HCT116 (cell line): ENCODE measurements around the gene TRMU. TPM values are rescaled to one million over a fixed set of nuclear protein-coding genes. Genes with fewer than 3 reads are reported as not detected.

Source experiments
- ATAC-seq: fragments of 200-7000 bp; cut with Tn5 transposase; 2 replicates; pipeline ENCODE4 v1.9.1; 2020; ENCODE audit warnings: mild to moderate bottlenecking, moderate library complexity
- BruUV-seq: library from RNA; stranded (reverse); fragments of 400-500 nt; replicated peaks from 2 replicates; lab custom pipeline; 2021; lab: Mats Ljungman, UMichigan
- CTCF ChIA-PET: fragments of 300-600 bp; sonication (Branson Sonifier 250); formaldehyde crosslinking; loops from one replicate; lab custom pipeline; 2021; ENCODE audit warnings: antibody characterized with exemption; lab: Charles Lee
- POLR2A ChIA-PET: fragments of 300-600, 350-600 bp; sonication (Branson Sonifier 250); formaldehyde crosslinking; loops from one replicate; lab custom pipeline; 2021; ENCODE audit warnings: antibody characterized with exemption; lab: Charles Lee
- RAD21 ChIA-PET, 2 experiments: fragments of 300-600 bp; sonication (Branson Sonifier 250); formaldehyde crosslinking; loops; one replicate each; lab custom pipeline; 2023; ENCODE audit warnings: low total read pairs in 2 of 2; ENCODE audit not compliant: uncharacterized antibody in 2 of 2, unreplicated experiment in 2 of 2, low non-redundant PET in 1 of 2; lab: Charles Lee
- DNase-seq: peaks from one replicate; pipeline ENCODE4 v3.0.0-alpha.2; 2010; ENCODE audit warnings: low read depth, low spot score
- H2AFZ ChIP-seq: fragments of 200-600 bp; shearing (Covaris generic), sonication (generic); 2 replicates; pipeline ENCODE4 v1.6.1; 2017; ENCODE audit warnings: low read depth, mixed run types, mixed read lengths, antibody characterized with exemption, low read length; ENCODE audit not compliant: poor library complexity, severe bottlenecking
- H3K27ac ChIP-seq: 2 replicates; pipeline ENCODE4 v1.5.1; 2012; ENCODE audit warnings: low read depth, low read length
- H3K27me3 ChIP-seq: fragments of 200-600 bp; sonication (generic); 2 replicates; pipeline ENCODE4 v1.6.1; 2016; ENCODE audit warnings: mixed run types, low read length, mixed read lengths; ENCODE audit not compliant: insufficient read depth
- H3K36me3 ChIP-seq, 2 experiments: fragments of 200-500 bp in 1 of 2; fragments of 200-600 bp in 1 of 2; sonication (Bioruptor generic) in 1 of 2; sonication (generic) in 1 of 2; 2 replicates each; pipeline versions ENCODE4 v1.5.1 to v1.6.1; 2014 to 2016; ENCODE audit warnings: low read length in 2 of 2, inconsistent platforms in 1 of 2, mixed read lengths in 1 of 2, mixed run types in 1 of 2; ENCODE audit not compliant: insufficient read depth in 2 of 2, control insufficient read depth in 1 of 2
- H3K4me1 ChIP-seq, 2 experiments: fragments of 200-600 bp in 1 of 2; sonication (generic) in 1 of 2; 2 replicates each; pipeline versions ENCODE4 v1.5.1 to v1.6.1; 2012 to 2017; ENCODE audit warnings: low read length in 2 of 2, inconsistent platforms in 1 of 2, mild to moderate bottlenecking in 1 of 2, mixed read lengths in 1 of 2, mixed run types in 1 of 2, moderate library complexity in 1 of 2; ENCODE audit not compliant: insufficient read depth in 2 of 2, control insufficient read depth in 1 of 2
- H3K4me2 ChIP-seq: fragments of 200-600 bp; sonication (generic); 2 replicates; pipeline ENCODE4 v1.6.1; 2017; ENCODE audit warnings: mixed run types, low read length, mixed read lengths
- H3K4me3 ChIP-seq, 2 experiments: fragments of 200-600 bp in 1 of 2; sonication (generic) in 1 of 2; replicated peaks in 1 of 2; 2 replicates each; pipeline ENCODE4 v1.5.1; 2011 to 2016; ENCODE audit warnings: low read length in 2 of 2, control low read depth in 1 of 2, low read depth in 1 of 2, mild to moderate bottlenecking in 1 of 2, mixed read lengths in 1 of 2, mixed run types in 1 of 2
- H3K79me2 ChIP-seq: fragments of 200-600 bp; sonication (generic); 2 replicates; pipeline ENCODE4 v1.6.1; 2017; ENCODE audit warnings: mild to moderate bottlenecking, mixed run types, low read length, moderate library complexity, mixed read lengths; ENCODE audit not compliant: insufficient read depth
- H3K9ac ChIP-seq: fragments of 200-600 bp; sonication (generic); 2 replicates; pipeline ENCODE4 v1.6.1; 2016; ENCODE audit warnings: low read length, mixed read lengths
- H3K9me2 ChIP-seq: fragments of 200-600 bp; sonication (generic), shearing (Covaris generic); 2 replicates; pipeline ENCODE4 v1.6.1; 2017; ENCODE audit warnings: mixed run types, mild to moderate bottlenecking, moderate library complexity; ENCODE audit not compliant: insufficient read depth
- H3K9me3 ChIP-seq, 2 experiments: fragments of 200-500 bp in 1 of 2; fragments of 200-600 bp in 1 of 2; sonication (Bioruptor generic) in 1 of 2; sonication (generic) in 1 of 2; 2 replicates each; pipeline ENCODE4 v1.6.1; 2014 to 2017; ENCODE audit warnings: low read length in 2 of 2, mixed read lengths in 2 of 2, inconsistent platforms in 1 of 2, low read depth in 1 of 2, mild to moderate bottlenecking in 1 of 2, mixed run types in 1 of 2, moderate library complexity in 1 of 2; ENCODE audit not compliant: control insufficient read depth in 1 of 2, insufficient read depth in 1 of 2
- H4K20me1 ChIP-seq: fragments of 200-600 bp; sonication (generic), shearing (Covaris generic); 2 replicates; pipeline ENCODE4 v1.6.1; 2017; ENCODE audit warnings: mixed run types, mild to moderate bottlenecking, moderate library complexity; ENCODE audit not compliant: insufficient read depth
- CBX3 ChIP-seq: IDR thresholded peaks from 2 replicates; pipeline ENCODE4 v1.6.1; 2012; ENCODE audit warnings: low read depth
- CEBPB ChIP-seq: IDR thresholded peaks from 2 replicates; pipeline ENCODE4 v1.6.1; 2012; ENCODE audit warnings: low read depth
- JUND ChIP-seq: IDR thresholded peaks from 2 replicates; pipeline ENCODE4 v1.6.1; 2012
- POLR2A ChIP-seq: IDR thresholded peaks from 2 replicates; pipeline ENCODE4 v1.7.0; 2011; ENCODE audit warnings: borderline replicate concordance; ENCODE audit not compliant: insufficient read depth, insufficient read length; ENCODE audit errors: extremely low read depth
- RAD21 ChIP-seq: IDR thresholded peaks from 2 replicates; pipeline ENCODE4 v1.6.1; 2012; ENCODE audit warnings: low read depth, mild to moderate bottlenecking
- TCF7L2 ChIP-seq: IDR thresholded peaks from 2 replicates; pipeline ENCODE4 v1.7.0; 2011; ENCODE audit warnings: borderline replicate concordance, inconsistent platforms; ENCODE audit not compliant: insufficient read depth, insufficient read length; ENCODE audit errors: extremely low read depth
- YY1 ChIP-seq: IDR thresholded peaks from 2 replicates; pipeline ENCODE4 v1.6.1; 2011; ENCODE audit warnings: low read length, low read depth, moderate library complexity, mild to moderate bottlenecking; ENCODE audit not compliant: insufficient replicate concordance; ENCODE audit errors: extremely low read depth
- intact Hi-C: fragments of 100-400 bp; cut with micrococcal nuclease; formaldehyde crosslinking; loops from 2 replicates; pipeline ENCODE4 v1.10.0; 2022
- total RNA-seq: library from RNA; stranded (reverse); gene quantifications from one replicate; pipeline ENCODE4 v1.2.1, GENCODE V29; 2021; ENCODE audit not compliant: unreplicated experiment
- TF ChIP-seq, protein P1 (sequence below): IDR thresholded peaks from 2 replicates; pipeline ENCODE4 v1.6.1; 2012; ENCODE audit warnings: low read depth
- TF ChIP-seq, protein P2 (sequence below), 3 experiments: fragments of 200-600 bp in 1 of 3; sonication (generic) in 1 of 3; IDR thresholded peaks in 2 of 3; conservative IDR thresholded peaks in 1 of 3; 2 replicates each; pipeline ENCODE4 v1.5.1; 2012 to 2017; ENCODE audit warnings: low read depth in 2 of 3, low read length in 2 of 3, antibody characterized with exemption in 1 of 3, borderline replicate concordance in 1 of 3, control low read depth in 1 of 3, mild to moderate bottlenecking in 1 of 3, mixed read lengths in 1 of 3, mixed run types in 1 of 3, moderate library complexity in 1 of 3; ENCODE audit not compliant: insufficient read depth in 1 of 3
- TF ChIP-seq, protein P3 (sequence below): IDR thresholded peaks from 2 replicates; pipeline ENCODE4 v1.6.1; 2012
- TF ChIP-seq, protein P4 (sequence below): IDR thresholded peaks from 2 replicates; pipeline ENCODE4 v1.6.1; 2012

Gene TRMU
- total RNA-seq, 1 experiment from 2014 or later, result 65.4 TPM

- TF ChIP-seq, protein P1, sequence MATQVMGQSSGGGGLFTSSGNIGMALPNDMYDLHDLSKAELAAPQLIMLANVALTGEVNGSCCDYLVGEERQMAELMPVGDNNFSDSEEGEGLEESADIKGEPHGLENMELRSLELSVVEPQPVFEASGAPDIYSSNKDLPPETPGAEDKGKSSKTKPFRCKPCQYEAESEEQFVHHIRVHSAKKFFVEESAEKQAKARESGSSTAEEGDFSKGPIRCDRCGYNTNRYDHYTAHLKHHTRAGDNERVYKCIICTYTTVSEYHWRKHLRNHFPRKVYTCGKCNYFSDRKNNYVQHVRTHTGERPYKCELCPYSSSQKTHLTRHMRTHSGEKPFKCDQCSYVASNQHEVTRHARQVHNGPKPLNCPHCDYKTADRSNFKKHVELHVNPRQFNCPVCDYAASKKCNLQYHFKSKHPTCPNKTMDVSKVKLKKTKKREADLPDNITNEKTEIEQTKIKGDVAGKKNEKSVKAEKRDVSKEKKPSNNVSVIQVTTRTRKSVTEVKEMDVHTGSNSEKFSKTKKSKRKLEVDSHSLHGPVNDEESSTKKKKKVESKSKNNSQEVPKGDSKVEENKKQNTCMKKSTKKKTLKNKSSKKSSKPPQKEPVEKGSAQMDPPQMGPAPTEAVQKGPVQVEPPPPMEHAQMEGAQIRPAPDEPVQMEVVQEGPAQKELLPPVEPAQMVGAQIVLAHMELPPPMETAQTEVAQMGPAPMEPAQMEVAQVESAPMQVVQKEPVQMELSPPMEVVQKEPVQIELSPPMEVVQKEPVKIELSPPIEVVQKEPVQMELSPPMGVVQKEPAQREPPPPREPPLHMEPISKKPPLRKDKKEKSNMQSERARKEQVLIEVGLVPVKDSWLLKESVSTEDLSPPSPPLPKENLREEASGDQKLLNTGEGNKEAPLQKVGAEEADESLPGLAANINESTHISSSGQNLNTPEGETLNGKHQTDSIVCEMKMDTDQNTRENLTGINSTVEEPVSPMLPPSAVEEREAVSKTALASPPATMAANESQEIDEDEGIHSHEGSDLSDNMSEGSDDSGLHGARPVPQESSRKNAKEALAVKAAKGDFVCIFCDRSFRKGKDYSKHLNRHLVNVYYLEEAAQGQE, result no peak
- TF ChIP-seq TCF7L2, result peak; percentile 76
- TF ChIP-seq CBX3, result peak; percentile 72; the same call in 1 of the 2 replicates
- TF ChIP-seq POLR2A, result no peak
- TF ChIP-seq CEBPB, result peak; percentile 99
These were observed 42.3 kb downstream of the TRMU start (continued) for GRCh38 chr22:46377525-46378425.

GRCh38 chr22:46378426-46379065 lies 43.0 kb downstream of the TRMU start:
- no peaks in the 10 kb centered on the region for H3K79me2 ChIP-seq
- H2AFZ ChIP-seq, result no peak overlapping the region
- peaks cover 29 to 44% of the 10 kb centered on the region in 2 experiments for H3K4me1 ChIP-seq
- H3K9me2 ChIP-seq, result no peaks in the 10 kb centered on the region
- H3K9me3 ChIP-seq, result peaks cover 4 to 9% of the 10 kb centered on the region in 2 experiments; a peak in 2 of 4 replicates
- H3K27ac ChIP-seq, result no peak overlapping the region
- CTCF ChIA-PET, result interaction anchor here (0.9 kb wide), 1 partner anchor 11 kb away, joined by 3 read pairs; no protein-coding TSS in a partner anchor
- H3K9ac ChIP-seq, result no peak overlapping the region; the same call in 1 of the 2 replicates
- POLR2A ChIA-PET, result no interaction called here
- intact Hi-C loops, result no loop called here
- no peaks in the 10 kb centered on the region for H4K20me1 ChIP-seq
- RAD21 ChIA-PET, result no interaction called here
- no peaks in the 10 kb centered on the region for H3K27me3 ChIP-seq
- ATAC-seq, result no peak
- H3K4me3 ChIP-seq, result peak overlapping the region in 1 of 2 experiments; percentile 45; a peak in 2 of 4 replicates
- BruUV-seq, result no TSS peak
- H3K36me3 ChIP-seq, result peaks cover 0 to 10% of the 10 kb centered on the region in 2 experiments; a peak in 1 of 4 replicates
- peak overlapping the region; percentile 86 for H3K4me2 ChIP-seq
- DNase-seq, result no peak
- TF ChIP-seq, protein P2, sequence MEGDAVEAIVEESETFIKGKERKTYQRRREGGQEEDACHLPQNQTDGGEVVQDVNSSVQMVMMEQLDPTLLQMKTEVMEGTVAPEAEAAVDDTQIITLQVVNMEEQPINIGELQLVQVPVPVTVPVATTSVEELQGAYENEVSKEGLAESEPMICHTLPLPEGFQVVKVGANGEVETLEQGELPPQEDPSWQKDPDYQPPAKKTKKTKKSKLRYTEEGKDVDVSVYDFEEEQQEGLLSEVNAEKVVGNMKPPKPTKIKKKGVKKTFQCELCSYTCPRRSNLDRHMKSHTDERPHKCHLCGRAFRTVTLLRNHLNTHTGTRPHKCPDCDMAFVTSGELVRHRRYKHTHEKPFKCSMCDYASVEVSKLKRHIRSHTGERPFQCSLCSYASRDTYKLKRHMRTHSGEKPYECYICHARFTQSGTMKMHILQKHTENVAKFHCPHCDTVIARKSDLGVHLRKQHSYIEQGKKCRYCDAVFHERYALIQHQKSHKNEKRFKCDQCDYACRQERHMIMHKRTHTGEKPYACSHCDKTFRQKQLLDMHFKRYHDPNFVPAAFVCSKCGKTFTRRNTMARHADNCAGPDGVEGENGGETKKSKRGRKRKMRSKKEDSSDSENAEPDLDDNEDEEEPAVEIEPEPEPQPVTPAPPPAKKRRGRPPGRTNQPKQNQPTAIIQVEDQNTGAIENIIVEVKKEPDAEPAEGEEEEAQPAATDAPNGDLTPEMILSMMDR (IDR thresholded peaks at IDR 0.05 in 2 of 3, conservative IDR thresholded peaks at IDR 0.05 in 1 of 3; ENCODE audit: borderline replicate concordance in 1 of 3, insufficient read depth in 1 of 3, low read depth in 2 of 3, low read length in 2 of 3), result no peak
- no peak for TF ChIP-seq RAD21
- no peak for TF ChIP-seq JUND
- TF ChIP-seq CBX3, result no peak
- TF ChIP-seq YY1, result no peak
- TF ChIP-seq, protein P1, result no peak
- TF ChIP-seq, protein P3, sequence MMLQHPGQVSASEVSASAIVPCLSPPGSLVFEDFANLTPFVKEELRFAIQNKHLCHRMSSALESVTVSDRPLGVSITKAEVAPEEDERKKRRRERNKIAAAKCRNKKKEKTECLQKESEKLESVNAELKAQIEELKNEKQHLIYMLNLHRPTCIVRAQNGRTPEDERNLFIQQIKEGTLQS, result no peak
- TF ChIP-seq CEBPB, result no peak
- TF ChIP-seq, protein P4, sequence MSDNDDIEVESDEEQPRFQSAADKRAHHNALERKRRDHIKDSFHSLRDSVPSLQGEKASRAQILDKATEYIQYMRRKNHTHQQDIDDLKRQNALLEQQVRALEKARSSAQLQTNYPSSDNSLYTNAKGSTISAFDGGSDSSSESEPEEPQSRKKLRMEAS, result no peak
